HepG2 (cell line): ENCODE results near the gene CERT1. TPM values are rescaled to one million over a fixed set of nuclear protein-coding genes. Genes with fewer than 3 reads are reported as not detected.
A peak's percentile ranks its signal among the peaks of the same experiment; 100 is the strongest.

Source experiments
- ATF7 ChIP-seq, 2 experiments: fragments of 450-650 bp in 1 of 2; sonication (generic) in 1 of 2; formaldehyde crosslinking in 1 of 2; IDR thresholded peaks; 2 replicates each; pipeline versions ENCODE4 v1.4.0 to v1.6.1; 2016 to 2020; ENCODE audit warnings: antibody characterized with exemption in 1 of 2, mild to moderate bottlenecking in 1 of 2, missing genetic modification reagents in 1 of 2
- FIP1L1 ChIP-seq: fragments of 200-400 bp; formaldehyde crosslinking; IDR thresholded peaks from 2 replicates; pipeline ENCODE4 v1.6.1; 2018; ENCODE audit warnings: low read depth, mild to moderate bottlenecking, low read length, moderate library complexity, borderline replicate concordance; ENCODE audit not compliant: insufficient read depth
- NFIB ChIP-seq: sonication (generic); formaldehyde crosslinking; IDR thresholded peaks from 2 replicates; pipeline ENCODE4 v1.9.0; 2021; ENCODE audit warnings: missing genetic modification reagents, mild to moderate bottlenecking, borderline replicate concordance
- RORA ChIP-seq: sonication (generic); formaldehyde crosslinking; IDR thresholded peaks from 2 replicates; pipeline ENCODE4 v1.5.0; 2020; ENCODE audit warnings: mild to moderate bottlenecking, missing genetic modification reagents, moderate library complexity
- STAG1 ChIP-seq: sonication (generic); formaldehyde crosslinking; IDR thresholded peaks from 2 replicates; pipeline ENCODE4 v1.4.0; 2020; ENCODE audit warnings: missing genetic modification reagents
- YEATS2 ChIP-seq: sonication (generic); formaldehyde crosslinking; IDR thresholded peaks from 2 replicates; pipeline ENCODE4 v1.4.0; 2020; ENCODE audit warnings: missing genetic modification reagents, borderline replicate concordance
- ZFP36L2 ChIP-seq: sonication (generic); formaldehyde crosslinking; IDR thresholded peaks from 2 replicates; pipeline ENCODE4 v1.4.0; 2020; ENCODE audit warnings: missing genetic modification reagents
- ZFP37 ChIP-seq: sonication (generic); formaldehyde crosslinking; IDR thresholded peaks from 2 replicates; pipeline ENCODE4 v1.4.0; 2020; ENCODE audit warnings: missing genetic modification reagents, borderline replicate concordance
- ZNF136 ChIP-seq: sonication (generic); formaldehyde crosslinking; IDR thresholded peaks from 2 replicates; pipeline ENCODE4 v1.8.1; 2022; ENCODE audit warnings: low read depth, mild to moderate bottlenecking, moderate library complexity, missing genetic modification reagents
- ZNF138 ChIP-seq: sonication (generic); formaldehyde crosslinking; IDR thresholded peaks from 2 replicates; pipeline ENCODE4 v1.5.0; 2020; ENCODE audit warnings: mild to moderate bottlenecking, low read depth, missing genetic modification reagents
- ZNF496 ChIP-seq: sonication (generic); formaldehyde crosslinking; IDR thresholded peaks from 2 replicates; pipeline ENCODE4 v1.8.1; 2023; ENCODE audit warnings: mild to moderate bottlenecking, moderate library complexity, missing genetic modification reagents; ENCODE audit not compliant: insufficient replicate concordance
- ZNF501 ChIP-seq: sonication (generic); formaldehyde crosslinking; IDR thresholded peaks from 2 replicates; pipeline ENCODE4 v1.5.1; 2020; ENCODE audit warnings: mild to moderate bottlenecking, moderate library complexity, missing genetic modification reagents
- ZNF629 ChIP-seq: sonication (generic); formaldehyde crosslinking; conservative IDR thresholded peaks from 2 replicates; pipeline ENCODE4 v1.5.0; 2020; ENCODE audit warnings: missing genetic modification reagents
- ZNF674 ChIP-seq: sonication (generic); formaldehyde crosslinking; IDR thresholded peaks from 2 replicates; pipeline ENCODE4 v1.5.0; 2020; ENCODE audit warnings: low read depth, mild to moderate bottlenecking, missing genetic modification reagents
- polyA plus RNA-seq, 8 experiments: library from polyadenylated mRNA; depleted of rRNA in 3 of 8; stranded (reverse) in 7 of 8; unstranded in 1 of 8; fragments of >200 nt; fragmentation: Illumina TruSeq in 4 of 8; extraction: Trizol in 4 of 8; gene quantifications; 2 replicates each; pipeline versions ENCODE4 v1.2.1 to v1.2.3, GENCODE V29; 2011 to 2016; ENCODE audit warnings: low read depth in 4 of 8, missing spikeins in 1 of 8, mixed read lengths in 1 of 8; ENCODE audit not compliant: insufficient read depth in 1 of 8
- total RNA-seq, 5 experiments: library from RNA; depleted of rRNA; stranded (reverse); fragments of >200 nt; fragmentation: Illumina TruSeq; extraction: Trizol; gene quantifications; 2 replicates each; pipeline ENCODE4 v1.2.3, GENCODE V29; 2016; ENCODE audit warnings: low read depth in 1 of 5
- TF ChIP-seq, protein P1 (sequence below): sonication (generic); formaldehyde crosslinking; IDR thresholded peaks from one replicate; pipeline ENCODE4 v1.5.1; 2020; ENCODE audit warnings: mild to moderate bottlenecking, missing genetic modification reagents; ENCODE audit errors: not compliant biosample characterization
- TF ChIP-seq, protein P2 (sequence below): sonication (generic); formaldehyde crosslinking; IDR thresholded peaks from 2 replicates; pipeline ENCODE4 v1.4.0; 2020; ENCODE audit warnings: missing genetic modification reagents; ENCODE audit errors: not compliant biosample characterization
- TF ChIP-seq, protein P3 (sequence below): sonication (generic); formaldehyde crosslinking; IDR thresholded peaks from 2 replicates; pipeline ENCODE4 v1.5.0; 2020; ENCODE audit warnings: mild to moderate bottlenecking, missing genetic modification reagents

The CERT1 gene
- total and polyA plus RNA-seq, 2 of the 13 experiments (the other 11 are each of a cell fraction or from before 2014, with no cell fraction given) = 8.2 to 12.7 TPM

DNA sequence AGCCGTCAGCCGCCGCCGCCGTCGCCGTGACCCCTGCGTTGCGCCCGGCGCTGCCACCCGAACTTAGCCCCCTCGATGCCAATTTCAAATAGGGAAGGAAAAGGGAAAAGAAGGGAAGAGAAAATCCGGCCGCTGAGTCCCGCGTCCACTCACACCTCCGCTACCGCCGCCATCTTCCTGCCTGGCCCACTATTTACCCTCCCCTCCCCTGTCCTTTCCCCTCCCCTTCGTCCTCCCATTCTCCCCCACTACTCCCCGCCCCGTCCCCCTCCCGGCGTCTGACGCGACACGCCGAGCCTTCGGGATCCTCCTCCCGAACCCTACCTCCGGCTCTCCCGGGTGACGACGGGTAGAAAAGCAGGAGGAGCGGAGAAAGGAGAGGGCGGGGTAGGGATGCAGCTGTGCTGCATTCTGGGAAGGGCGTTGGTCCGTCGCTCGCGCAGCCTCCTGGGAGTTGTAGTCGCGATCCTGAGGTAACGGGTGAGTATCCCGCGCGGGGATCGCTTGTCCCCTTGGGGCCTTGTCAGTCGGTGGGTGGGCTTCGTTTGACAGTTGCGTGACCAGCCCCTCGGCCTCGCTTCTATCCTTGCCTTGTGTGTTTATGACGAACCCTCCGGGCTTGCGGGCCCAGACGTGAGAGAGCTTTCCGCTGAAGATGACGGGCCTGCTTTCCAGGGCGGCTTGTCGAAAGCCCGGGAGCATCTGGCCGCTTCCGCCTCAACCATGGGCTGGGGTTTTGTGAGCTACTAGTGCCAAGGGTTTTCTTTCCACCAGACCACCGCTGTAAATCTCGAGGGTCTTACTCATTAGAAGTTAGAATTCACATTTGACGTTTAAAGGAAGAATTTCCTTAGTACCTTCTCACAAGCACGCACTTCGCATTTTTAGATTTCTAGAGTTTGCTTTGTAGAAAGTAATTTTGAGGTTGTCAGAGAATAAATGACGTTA is at the start of gene CERT1, which contains the start of gene POLK (continued):
- no peak for TF ChIP-seq ATF7 (IDR thresholded peaks at IDR 0.05)
- no peak for TF ChIP-seq ATF7 (CRISPR knock-in tag; IDR thresholded peaks at IDR 0.05)
- no peak for TF ChIP-seq ZNF629 (CRISPR knock-in tag)
- TF ChIP-seq FIP1L1 = no peak
- 0 out of 2 replicates have a peak, but pooled peaks have one; percentile 62 for TF ChIP-seq ZNF674 (CRISPR knock-in tag)
- no peak for TF ChIP-seq ZNF136 (CRISPR knock-in tag)
- 0 out of 2 replicates have a peak, but pooled peaks have one; percentile 40 for TF ChIP-seq ZNF138 (CRISPR knock-in tag)
- TF ChIP-seq, protein P1, sequence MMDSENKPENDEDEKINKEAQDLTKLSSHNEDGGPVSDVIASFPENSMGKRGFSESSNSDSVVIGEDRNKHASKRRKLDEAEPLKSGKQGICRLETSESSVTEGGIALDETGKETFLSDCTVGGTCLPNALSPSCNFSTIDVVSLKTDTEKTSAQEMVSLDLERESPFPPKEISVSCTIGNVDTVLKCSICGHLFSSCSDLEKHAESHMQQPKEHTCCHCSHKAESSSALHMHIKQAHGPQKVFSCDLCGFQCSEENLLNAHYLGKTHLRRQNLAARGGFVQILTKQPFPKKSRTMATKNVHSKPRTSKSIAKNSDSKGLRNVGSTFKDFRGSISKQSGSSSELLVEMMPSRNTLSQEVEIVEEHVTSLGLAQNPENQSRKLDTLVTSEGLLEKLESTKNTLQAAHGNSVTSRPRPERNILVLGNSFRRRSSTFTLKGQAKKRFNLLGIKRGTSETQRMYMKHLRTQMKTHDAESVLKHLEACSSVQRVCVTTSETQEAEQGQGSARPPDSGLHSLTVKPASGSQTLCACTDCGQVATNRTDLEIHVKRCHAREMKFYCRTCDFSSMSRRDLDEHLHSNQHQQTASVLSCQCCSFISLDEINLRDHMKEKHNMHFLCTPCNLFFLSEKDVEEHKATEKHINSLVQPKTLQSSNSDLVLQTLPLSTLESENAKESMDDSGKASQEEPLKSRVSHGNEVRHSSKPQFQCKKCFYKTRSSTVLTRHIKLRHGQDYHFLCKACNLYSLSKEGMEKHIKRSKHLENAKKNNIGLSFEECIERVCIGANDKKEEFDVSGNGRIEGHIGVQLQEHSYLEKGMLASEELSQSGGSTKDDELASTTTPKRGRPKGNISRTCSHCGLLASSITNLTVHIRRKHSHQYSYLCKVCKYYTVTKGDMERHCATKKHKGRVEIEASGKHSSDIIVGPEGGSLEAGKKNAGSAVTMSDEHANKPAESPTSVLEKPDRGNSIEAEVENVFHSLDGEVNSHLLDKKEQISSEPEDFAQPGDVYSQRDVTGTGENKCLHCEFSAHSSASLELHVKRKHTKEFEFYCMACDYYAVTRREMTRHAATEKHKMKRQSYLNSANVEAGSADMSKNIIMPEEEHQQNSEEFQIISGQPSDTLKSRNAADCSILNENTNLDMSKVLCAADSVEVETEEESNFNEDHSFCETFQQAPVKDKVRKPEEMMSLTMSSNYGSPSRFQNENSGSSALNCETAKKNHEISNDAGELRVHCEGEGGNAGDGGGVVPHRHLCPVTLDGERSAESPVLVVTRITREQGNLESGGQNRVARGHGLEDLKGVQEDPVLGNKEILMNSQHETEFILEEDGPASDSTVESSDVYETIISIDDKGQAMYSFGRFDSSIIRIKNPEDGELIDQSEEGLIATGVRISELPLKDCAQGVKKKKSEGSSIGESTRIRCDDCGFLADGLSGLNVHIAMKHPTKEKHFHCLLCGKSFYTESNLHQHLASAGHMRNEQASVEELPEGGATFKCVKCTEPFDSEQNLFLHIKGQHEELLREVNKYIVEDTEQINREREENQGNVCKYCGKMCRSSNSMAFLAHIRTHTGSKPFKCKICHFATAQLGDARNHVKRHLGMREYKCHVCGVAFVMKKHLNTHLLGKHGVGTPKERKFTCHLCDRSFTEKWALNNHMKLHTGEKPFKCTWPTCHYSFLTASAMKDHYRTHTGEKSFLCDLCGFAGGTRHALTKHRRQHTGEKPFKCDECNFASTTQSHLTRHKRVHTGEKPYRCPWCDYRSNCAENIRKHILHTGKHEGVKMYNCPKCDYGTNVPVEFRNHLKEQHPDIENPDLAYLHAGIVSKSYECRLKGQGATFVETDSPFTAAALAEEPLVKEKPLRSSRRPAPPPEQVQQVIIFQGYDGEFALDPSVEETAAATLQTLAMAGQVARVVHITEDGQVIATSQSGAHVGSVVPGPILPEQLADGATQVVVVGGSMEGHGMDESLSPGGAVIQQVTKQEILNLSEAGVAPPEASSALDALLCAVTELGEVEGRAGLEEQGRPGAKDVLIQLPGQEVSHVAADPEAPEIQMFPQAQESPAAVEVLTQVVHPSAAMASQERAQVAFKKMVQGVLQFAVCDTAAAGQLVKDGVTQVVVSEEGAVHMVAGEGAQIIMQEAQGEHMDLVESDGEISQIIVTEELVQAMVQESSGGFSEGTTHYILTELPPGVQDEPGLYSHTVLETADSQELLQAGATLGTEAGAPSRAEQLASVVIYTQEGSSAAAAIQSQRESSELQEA (CRISPR knock-in tag) = no peak
- TF ChIP-seq NFIB (CRISPR knock-in tag) = no peak
- peak; percentile 55 for TF ChIP-seq ZNF501 (CRISPR knock-in tag)
- no peak; the same call in 1 of the 2 replicates for TF ChIP-seq STAG1 (CRISPR knock-in tag)
- TF ChIP-seq, protein P2, sequence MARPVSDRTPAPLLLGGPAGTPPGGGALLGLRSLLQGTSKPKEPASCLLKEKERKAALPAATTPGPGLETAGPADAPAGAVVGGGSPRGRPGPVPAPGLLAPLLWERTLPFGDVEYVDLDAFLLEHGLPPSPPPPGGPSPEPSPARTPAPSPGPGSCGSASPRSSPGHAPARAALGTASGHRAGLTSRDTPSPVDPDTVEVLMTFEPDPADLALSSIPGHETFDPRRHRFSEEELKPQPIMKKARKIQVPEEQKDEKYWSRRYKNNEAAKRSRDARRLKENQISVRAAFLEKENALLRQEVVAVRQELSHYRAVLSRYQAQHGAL (CRISPR knock-in tag) = no peak
- TF ChIP-seq ZFP37 (CRISPR knock-in tag) = no peak
- TF ChIP-seq YEATS2 (CRISPR knock-in tag) = peak; percentile 80; the same call in 1 of the 2 replicates
- TF ChIP-seq ZFP36L2 = 0 out of 2 replicates have a peak, but pooled peaks have one; percentile 36
- TF ChIP-seq, protein P3, sequence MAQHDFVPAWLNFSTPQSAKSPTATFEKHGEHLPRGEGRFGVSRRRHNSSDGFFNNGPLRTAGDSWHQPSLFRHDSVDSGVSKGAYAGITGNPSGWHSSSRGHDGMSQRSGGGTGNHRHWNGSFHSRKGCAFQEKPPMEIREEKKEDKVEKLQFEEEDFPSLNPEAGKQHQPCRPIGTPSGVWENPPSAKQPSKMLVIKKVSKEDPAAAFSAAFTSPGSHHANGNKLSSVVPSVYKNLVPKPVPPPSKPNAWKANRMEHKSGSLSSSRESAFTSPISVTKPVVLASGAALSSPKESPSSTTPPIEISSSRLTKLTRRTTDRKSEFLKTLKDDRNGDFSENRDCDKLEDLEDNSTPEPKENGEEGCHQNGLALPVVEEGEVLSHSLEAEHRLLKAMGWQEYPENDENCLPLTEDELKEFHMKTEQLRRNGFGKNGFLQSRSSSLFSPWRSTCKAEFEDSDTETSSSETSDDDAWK (CRISPR knock-in tag) = no peak
- TF ChIP-seq ZNF496 (CRISPR knock-in tag) = no peak
- no peak for TF ChIP-seq RORA
